ENCODE results near the gene FAM83E.
"Not testable (repeated sequence)": the region's sequence is repeated elsewhere in the genome, so short reads cannot be mapped to it uniquely, and the experiment has no call there.

The FAM83E gene

GRCh38 chr19:48635263-48635965, 20.5 kb upstream of the FAM83E start:
- ATAC-seq = peak; percentile 50
- peaks cover 11% of the 10 kb centered on the region for H3K36me3 Mint-ChIP-seq
- peaks cover 4% of the 10 kb centered on the region for H3K9me3 Mint-ChIP-seq
- peak overlapping the region; percentile 96 for H3K27ac Mint-ChIP-seq
- peak overlapping the region; percentile 89 for H3K4me3 Mint-ChIP-seq
- peaks cover 58% of the 10 kb centered on the region for H3K4me1 Mint-ChIP-seq
- no peaks in the 10 kb centered on the region for H3K27me3 Mint-ChIP-seq

- peaks cover 4% of the 10 kb centered on the region for H3K9me3 Mint-ChIP-seq
- peak; percentile 52 for ATAC-seq
- H3K27me3 Mint-ChIP-seq = no peaks in the 10 kb centered on the region
- H3K4me1 Mint-ChIP-seq = peaks cover 53% of the 10 kb centered on the region
- peak overlapping the region; percentile 96 for H3K27ac Mint-ChIP-seq
- peak overlapping the region; percentile 73 for H3K4me3 Mint-ChIP-seq
- peaks cover 16% of the 10 kb centered on the region for H3K36me3 Mint-ChIP-seq
Observed at GRCh38 chr19:48634424-48635262, 19.8 kb upstream of the FAM83E start.

- H3K36me3 Mint-ChIP-seq = peaks cover 16% of the 10 kb centered on the region
- peak overlapping the region; percentile 96 for H3K27ac Mint-ChIP-seq
- H3K4me1 Mint-ChIP-seq = peaks cover 47% of the 10 kb centered on the region
- no peak for ATAC-seq
- H3K4me3 Mint-ChIP-seq = peak overlapping the region; percentile 73
- no peaks in the 10 kb centered on the region for H3K27me3 Mint-ChIP-seq
- peaks cover 4% of the 10 kb centered on the region for H3K9me3 Mint-ChIP-seq
Observed at GRCh38 chr19:48634036-48634342, 19.1 kb upstream of the FAM83E start.

GRCh38 chr19:48633148-48634035, 18.5 kb upstream of the FAM83E start:
- Mint-ChIP-seq H3K4me1 (peaks cover 41% of the 10 kb centered on the region), H3K27ac (peak overlapping the region; percentile 96), H3K27me3 (no peaks in the 10 kb centered on the region), H3K9me3 (peaks cover 1% of the 10 kb centered on the region), H3K4me3 (peak overlapping the region; percentile 73), H3K36me3 (peaks cover 11% of the 10 kb centered on the region)
- no peak for ATAC-seq

GRCh38 chr19:48632692-48633147, 17.8 kb upstream of the FAM83E start:
- Mint-ChIP-seq H3K27ac (peak overlapping the region; percentile 96), H3K4me3 (no peak overlapping the region), H3K4me1 (peaks cover 35% of the 10 kb centered on the region), H3K36me3 (peaks cover 9% of the 10 kb centered on the region), H3K9me3 (no peaks in the 10 kb centered on the region), H3K27me3 (no peaks in the 10 kb centered on the region)
- ATAC-seq = no peak

GRCh38 chr19:48632286-48632685, 17.4 kb upstream of the FAM83E start:
- H3K36me3 Mint-ChIP-seq, H3K4me3 Mint-ChIP-seq, ATAC-seq, H3K27me3 Mint-ChIP-seq, H3K9me3 Mint-ChIP-seq: not testable (repeated sequence)
- peaks cover 39% of the 10 kb centered on the region for H3K4me1 Mint-ChIP-seq
- peak overlapping the region; percentile 96 for H3K27ac Mint-ChIP-seq

DNA sequence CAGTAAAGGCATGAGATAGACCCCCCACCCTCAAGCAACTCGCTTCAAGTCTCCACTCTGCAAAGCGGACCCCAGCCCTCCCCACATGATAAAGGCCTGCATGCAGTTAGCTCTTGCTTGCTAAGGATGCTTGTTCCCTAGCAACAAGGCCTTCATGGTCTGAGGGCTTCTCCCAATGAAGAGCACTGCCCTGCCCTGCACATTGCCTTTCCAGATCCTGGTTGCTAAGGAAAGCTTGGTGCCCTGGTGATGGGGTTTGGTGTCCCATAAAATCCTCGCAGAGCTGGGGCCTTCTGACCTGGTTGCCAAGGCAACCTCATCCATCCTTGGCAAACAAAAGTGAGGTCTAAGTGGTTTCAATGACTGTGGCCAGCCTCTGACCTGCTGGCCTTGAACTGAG, 16.3 kb upstream of the FAM83E start:
- H3K27ac Mint-ChIP-seq = peak overlapping the region; percentile 32
- peaks cover 43% of the 10 kb centered on the region for H3K4me1 Mint-ChIP-seq
- H3K36me3 Mint-ChIP-seq = peaks cover 9% of the 10 kb centered on the region
- H3K27me3 Mint-ChIP-seq = no peaks in the 10 kb centered on the region
- no peaks in the 10 kb centered on the region for H3K9me3 Mint-ChIP-seq
- no peak overlapping the region for H3K4me3 Mint-ChIP-seq
- ATAC-seq = no peak

DNA sequence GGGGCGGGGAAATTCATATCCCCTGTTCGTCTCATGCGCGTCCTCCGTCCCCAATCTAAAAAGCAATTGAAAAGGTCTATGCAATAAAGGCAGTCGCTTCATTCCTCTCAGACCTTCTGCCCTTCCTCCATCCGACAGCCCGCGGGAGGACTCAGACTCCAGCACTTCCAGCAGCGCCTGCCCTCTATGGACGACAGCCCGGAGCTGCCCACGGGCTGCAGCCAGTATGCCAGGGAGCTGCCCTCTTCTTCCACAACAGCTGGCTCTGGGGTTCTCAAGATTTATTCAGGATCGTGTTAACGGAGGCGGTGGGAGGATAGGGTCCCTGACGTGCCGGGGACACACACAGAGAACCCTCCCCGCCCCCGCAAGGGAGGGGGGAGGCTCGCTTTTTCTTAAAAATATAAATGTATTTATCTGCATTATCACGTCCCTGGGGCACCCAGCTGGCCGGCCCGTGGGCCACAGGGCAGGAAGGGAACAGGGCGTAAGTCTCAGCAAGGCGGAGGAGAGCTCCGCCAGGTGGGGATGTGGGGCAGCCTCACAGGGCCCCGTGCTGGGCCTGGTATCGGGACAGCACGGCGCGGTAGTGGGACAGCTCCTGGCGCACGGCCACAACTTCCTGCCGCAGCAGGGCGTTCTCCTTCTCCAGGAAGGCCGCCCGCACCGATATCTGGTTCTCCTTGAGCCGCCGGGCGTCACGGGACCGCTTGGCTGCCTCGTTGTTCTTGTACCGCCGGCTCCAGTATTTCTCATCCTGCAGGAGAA, 15.6 kb upstream of the FAM83E start:
- peaks cover 38% of the 10 kb centered on the region for H3K4me1 Mint-ChIP-seq
- H3K4me3 Mint-ChIP-seq = no peak overlapping the region
- H3K9me3 Mint-ChIP-seq = no peaks in the 10 kb centered on the region
- peaks cover 9% of the 10 kb centered on the region for H3K36me3 Mint-ChIP-seq
- H3K27ac Mint-ChIP-seq = peak overlapping the region; percentile 32
- H3K27me3 Mint-ChIP-seq = no peaks in the 10 kb centered on the region
- ATAC-seq = no peak

GRCh38 chr19:48629599-48630295, 14.9 kb upstream of the FAM83E start:
- H3K27me3 Mint-ChIP-seq = no peaks in the 10 kb centered on the region
- H3K9me3 Mint-ChIP-seq = no peaks in the 10 kb centered on the region
- no peak for ATAC-seq
- H3K36me3 Mint-ChIP-seq = peaks cover 9% of the 10 kb centered on the region
- H3K27ac Mint-ChIP-seq = no peak overlapping the region
- H3K4me1 Mint-ChIP-seq = peaks cover 40% of the 10 kb centered on the region
- no peak overlapping the region for H3K4me3 Mint-ChIP-seq

DNA sequence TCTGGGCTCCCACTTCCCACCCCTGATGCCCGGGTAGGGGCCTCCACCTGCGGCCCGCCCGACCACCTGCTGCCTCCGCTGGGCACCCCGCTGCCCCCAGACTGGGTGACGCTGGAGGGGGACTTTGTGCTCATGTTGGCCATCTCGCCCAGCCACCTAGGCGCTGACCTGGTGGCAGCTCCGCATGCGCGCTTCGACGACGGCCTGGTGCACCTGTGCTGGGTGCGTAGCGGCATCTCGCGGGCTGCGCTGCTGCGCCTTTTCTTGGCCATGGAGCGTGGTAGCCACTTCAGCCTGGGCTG, 14.4 kb upstream of the FAM83E start:
- H3K27ac Mint-ChIP-seq = no peak overlapping the region
- ATAC-seq = no peak
- H3K36me3 Mint-ChIP-seq = peaks cover 9% of the 10 kb centered on the region

GRCh38 chr19:48628486-48629296, 13.8 kb upstream of the FAM83E start:
- H3K4me1 Mint-ChIP-seq = peaks cover 40% of the 10 kb centered on the region
- ATAC-seq = no peak
- H3K27ac Mint-ChIP-seq = peak overlapping the region; percentile 11
- no peak overlapping the region for H3K4me3 Mint-ChIP-seq
- no peaks in the 10 kb centered on the region for H3K9me3 Mint-ChIP-seq
- peaks cover 13% of the 10 kb centered on the region for H3K36me3 Mint-ChIP-seq
- no peaks in the 10 kb centered on the region for H3K27me3 Mint-ChIP-seq

More for the DNA sequence above, 14.4 kb upstream of the FAM83E start:
- H3K27me3 Mint-ChIP-seq = no peaks in the 10 kb centered on the region
- H3K4me3 Mint-ChIP-seq = no peak overlapping the region
- no peaks in the 10 kb centered on the region for H3K9me3 Mint-ChIP-seq
- peaks cover 40% of the 10 kb centered on the region for H3K4me1 Mint-ChIP-seq

GRCh38 chr19:48627865-48628314, 13.0 kb upstream of the FAM83E start:
- H3K27ac Mint-ChIP-seq = peak overlapping the region; percentile 49

DNA sequence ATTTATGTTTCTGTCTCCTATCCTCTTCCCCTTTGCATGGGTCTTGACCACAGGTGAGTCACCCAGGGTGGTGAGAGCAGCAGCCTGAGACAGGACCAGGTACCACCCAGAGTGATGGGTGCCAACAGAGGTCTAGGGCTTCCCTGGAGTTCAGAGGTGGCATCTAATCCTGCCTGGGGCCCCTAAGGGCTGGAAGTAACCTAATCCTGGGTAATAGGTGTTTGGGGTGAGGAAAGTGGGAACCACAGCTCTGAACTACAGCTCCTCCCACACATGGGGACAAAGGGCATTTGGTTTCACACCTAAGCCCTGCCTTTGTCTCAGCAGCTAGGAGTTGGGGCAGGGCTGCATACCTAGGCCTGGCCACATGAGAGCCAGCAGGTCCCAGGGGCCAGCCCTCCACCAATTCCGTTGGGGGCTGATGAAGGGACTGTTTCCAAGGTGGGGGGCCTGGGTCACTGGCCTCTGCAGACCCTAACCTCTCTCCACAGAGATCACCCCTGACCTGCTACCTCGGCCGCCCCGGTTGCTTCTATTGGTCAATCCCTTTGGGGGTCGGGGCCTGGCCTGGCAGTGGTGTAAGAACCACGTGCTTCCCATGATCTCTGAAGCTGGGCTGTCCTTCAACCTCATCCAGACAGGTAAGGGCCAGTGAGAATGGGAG, 12.5 kb upstream of the FAM83E start:
- H3K9me3 Mint-ChIP-seq = no peaks in the 10 kb centered on the region
- peak overlapping the region; percentile 49 for H3K27ac Mint-ChIP-seq
- no peak overlapping the region for H3K4me3 Mint-ChIP-seq
- H3K27me3 Mint-ChIP-seq = no peaks in the 10 kb centered on the region
- H3K4me1 Mint-ChIP-seq = peaks cover 41% of the 10 kb centered on the region
- H3K36me3 Mint-ChIP-seq = peaks cover 21% of the 10 kb centered on the region
- ATAC-seq = peak; percentile 31

More at GRCh38 chr19:48627865-48628314, 13.0 kb upstream of the FAM83E start:
- Mint-ChIP-seq H3K4me1 (peaks cover 40% of the 10 kb centered on the region), H3K36me3 (peaks cover 19% of the 10 kb centered on the region), H3K9me3 (no peaks in the 10 kb centered on the region), H3K4me3 (no peak overlapping the region), H3K27me3 (no peaks in the 10 kb centered on the region)
- ATAC-seq = no peak

Data from stimulated activated memory B cell treated with anti-CD40 and anti-IgM and Interleukin-4, amounts not matched to agents 10 μg/mL and 1 μg/mL and 100 μg/mL, for 72 hours (primary cell).